DMS53 treated with DMSO at 0.1 percent for 48 hours (cell line): ENCODE results near the gene IRF1.

ENCODE experiments used
- DNase-seq: peaks from one replicate; lab custom pipeline; 2025; ENCODE audit not compliant: unreplicated experiment; lab: John Stamatoyannopoulos, UW

IRF1 gene

GRCh38 chr5:132462856-132463745, 27.5 kb downstream of the IRF1 start:
- DNase-seq, result no peak

GRCh38 chr5:132462333-132462732, 28.2 kb downstream of the IRF1 start:
- no peak for DNase-seq

- no peak for DNase-seq
Observed at GRCh38 chr5:132461569-132462070, 29.0 kb downstream of the IRF1 start.

GRCh38 chr5:132460846-132461568, 29.6 kb downstream of the IRF1 start:
- no peak for DNase-seq

GRCh38 chr5:132459983-132460838, 30.4 kb downstream of the IRF1 start:
- no peak for DNase-seq

GRCh38 chr5:132459031-132459982, 31.3 kb downstream of the IRF1 start:
- no peak for DNase-seq

GRCh38 chr5:132458651-132459030, 31.9 kb downstream of the IRF1 start:
- DNase-seq, result no peak

- DNase-seq, result no peak
Observed at GRCh38 chr5:132458226-132458560, 32.4 kb downstream of the IRF1 start.

GRCh38 chr5:132457371-132458225, 33.0 kb downstream of the IRF1 start:
- DNase-seq, result no peak

- no peak for DNase-seq
Observed at GRCh38 chr5:132456987-132457361, 33.6 kb downstream of the IRF1 start.

- no peak for DNase-seq
Observed at GRCh38 chr5:132456296-132456986, 34.1 kb downstream of the IRF1 start.

GRCh38 chr5:132455614-132456115, 34.9 kb downstream of the IRF1 start:
- DNase-seq, result no peak

- DNase-seq, result no peak
Observed at GRCh38 chr5:132454361-132454760, 36.2 kb downstream of the IRF1 start.

GRCh38 chr5:132451387-132451786, 39.2 kb downstream of the IRF1 start:
- no peak for DNase-seq

- DNase-seq, result no peak
Observed at GRCh38 chr5:132449060-132449459, 41.5 kb downstream of the IRF1 start.

GRCh38 chr5:132447196-132447595, 43.4 kb downstream of the IRF1 start:
- no peak for DNase-seq

GRCh38 chr5:132446621-132447020, 44.0 kb downstream of the IRF1 start:
- no peak for DNase-seq

GRCh38 chr5:132445930-132446329, 44.6 kb downstream of the IRF1 start:
- DNase-seq, result no peak

- no peak for DNase-seq
Observed at GRCh38 chr5:132445640-132445923, 45.0 kb downstream of the IRF1 start.
